AG04449 (cell line): ENCODE data around the gene TUT7.

Experiments
- CTCF ChIA-PET: fragments of 350-600 bp; formaldehyde crosslinking; extraction: SDS; loops from one replicate; lab custom pipeline; 2021; ENCODE audit warnings: antibody characterized with exemption; lab: Yijun Ruan, JAX
- POLR2A ChIA-PET: fragments of 400-600, 350-600 bp; formaldehyde crosslinking; extraction: SDS; loops from one replicate; lab custom pipeline; 2020; ENCODE audit warnings: antibody characterized with exemption, inconsistent platforms; lab: Yijun Ruan, JAX
- DNase-seq: peaks from one replicate; pipeline ENCODE4 v3.0.0-alpha.2; 2010; ENCODE audit warnings: low read depth, low spot score
- H3K4me3 ChIP-seq: 2 replicates; pipeline ENCODE4 v1.5.1; 2011; ENCODE audit warnings: low read depth, mild to moderate bottlenecking, control low read depth, low read length
- TF ChIP-seq, protein P1 (sequence below): IDR thresholded peaks from one replicate; pipeline ENCODE4 v1.5.1; 2011; ENCODE audit warnings: mild to moderate bottlenecking, moderate library complexity, low read length, control low read depth, inconsistent platforms; ENCODE audit not compliant: insufficient read depth; ENCODE audit errors: missing control alignments

Gene TUT7

DNA sequence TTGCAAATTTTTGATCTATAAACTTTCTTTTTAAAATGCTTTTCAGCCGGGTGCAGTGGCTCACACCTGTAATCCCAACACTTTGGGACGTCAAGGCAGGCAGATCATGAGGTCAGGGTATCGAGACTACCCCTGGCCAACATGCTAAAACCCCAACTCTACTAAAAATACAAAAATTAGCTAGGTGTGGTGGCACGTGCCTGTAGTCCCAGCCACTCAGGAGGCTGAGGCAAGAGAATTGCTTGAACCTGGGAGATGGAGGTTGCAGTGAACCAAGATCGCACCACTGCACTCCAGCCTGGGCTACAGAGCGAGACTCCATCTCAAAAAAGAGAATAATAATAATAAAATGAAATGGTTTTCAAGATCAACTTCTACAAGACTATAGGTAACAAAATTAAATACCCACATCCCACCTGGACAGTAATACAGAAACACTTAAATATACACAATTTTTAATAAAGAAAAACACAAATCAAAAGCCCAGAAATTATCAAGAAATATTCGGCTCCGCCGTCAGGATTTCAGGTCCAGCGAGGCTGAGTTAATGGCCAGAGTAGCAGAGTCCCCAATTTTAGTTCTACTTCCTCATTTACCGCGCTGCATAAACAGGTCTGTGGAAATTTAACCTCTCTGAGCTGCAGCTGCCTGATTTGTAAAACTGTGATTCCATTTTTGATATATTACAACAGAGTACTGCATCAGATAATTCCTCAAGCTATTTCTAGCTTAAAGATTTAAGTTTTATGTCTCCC is 4.0 kb downstream of the TUT7 start:
- TF ChIP-seq, protein P1, sequence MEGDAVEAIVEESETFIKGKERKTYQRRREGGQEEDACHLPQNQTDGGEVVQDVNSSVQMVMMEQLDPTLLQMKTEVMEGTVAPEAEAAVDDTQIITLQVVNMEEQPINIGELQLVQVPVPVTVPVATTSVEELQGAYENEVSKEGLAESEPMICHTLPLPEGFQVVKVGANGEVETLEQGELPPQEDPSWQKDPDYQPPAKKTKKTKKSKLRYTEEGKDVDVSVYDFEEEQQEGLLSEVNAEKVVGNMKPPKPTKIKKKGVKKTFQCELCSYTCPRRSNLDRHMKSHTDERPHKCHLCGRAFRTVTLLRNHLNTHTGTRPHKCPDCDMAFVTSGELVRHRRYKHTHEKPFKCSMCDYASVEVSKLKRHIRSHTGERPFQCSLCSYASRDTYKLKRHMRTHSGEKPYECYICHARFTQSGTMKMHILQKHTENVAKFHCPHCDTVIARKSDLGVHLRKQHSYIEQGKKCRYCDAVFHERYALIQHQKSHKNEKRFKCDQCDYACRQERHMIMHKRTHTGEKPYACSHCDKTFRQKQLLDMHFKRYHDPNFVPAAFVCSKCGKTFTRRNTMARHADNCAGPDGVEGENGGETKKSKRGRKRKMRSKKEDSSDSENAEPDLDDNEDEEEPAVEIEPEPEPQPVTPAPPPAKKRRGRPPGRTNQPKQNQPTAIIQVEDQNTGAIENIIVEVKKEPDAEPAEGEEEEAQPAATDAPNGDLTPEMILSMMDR: no peak
- H3K4me3 ChIP-seq: no peak overlapping the region
- DNase-seq: no peak
- POLR2A ChIA-PET: no interaction called here
- CTCF ChIA-PET: interaction anchor here (1.2 to 1.4 kb wide), 2 partner anchors 8 to 11 kb away, joined by 3 read pairs; no protein-coding TSS in a partner anchor

DNA sequence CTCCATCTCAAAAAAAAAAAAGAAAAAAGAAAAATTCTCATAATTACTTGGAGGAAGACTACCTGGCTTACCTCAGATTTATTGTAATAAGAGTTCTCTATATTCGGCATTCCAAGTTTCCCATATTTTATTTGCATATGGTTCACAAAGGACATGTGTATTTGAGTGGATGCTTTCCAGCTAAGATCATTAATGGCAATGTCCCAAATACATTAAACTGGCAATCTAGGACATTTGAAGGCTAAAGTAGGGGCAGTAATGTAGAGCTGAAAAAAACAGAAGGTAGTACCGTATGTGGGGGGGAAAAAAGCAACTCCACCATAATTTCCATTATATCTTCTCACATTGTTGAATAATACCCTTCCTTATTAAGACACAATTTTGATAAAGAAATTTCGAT is 4.9 kb downstream of the TUT7 start:
- ChIA-PET POLR2A (no interaction called here), CTCF (interaction anchor here (1.2 kb wide), 1 partner anchor 9 kb away, joined by 3 read pairs; no protein-coding TSS in a partner anchor)
- TF ChIP-seq, protein P1: no peak
- DNase-seq: no peak
- H3K4me3 ChIP-seq: no peak overlapping the region

DNA sequence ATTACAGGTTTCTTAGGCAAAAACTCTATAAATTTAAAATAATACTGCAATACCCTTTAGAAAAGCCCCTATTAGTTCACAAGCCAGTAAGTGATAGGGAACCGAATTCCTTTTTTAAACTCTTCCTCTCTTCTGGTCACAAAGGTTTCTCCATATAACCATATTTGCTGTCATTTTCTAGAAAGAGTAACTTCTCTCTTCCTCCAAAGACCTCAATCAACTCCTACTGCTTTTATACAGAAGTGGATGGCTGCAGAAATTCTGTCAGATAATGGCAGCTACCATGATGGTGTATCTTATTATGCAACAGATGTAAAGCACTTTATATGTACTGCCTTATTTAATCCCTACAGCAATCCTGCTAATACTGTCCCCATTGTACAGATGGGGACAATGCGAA is 6.2 kb downstream of the TUT7 start:
- TF ChIP-seq, protein P1: no peak
- POLR2A ChIA-PET: no interaction called here
- CTCF ChIA-PET: no interaction called here
- H3K4me3 ChIP-seq: no peak overlapping the region
- no peak for DNase-seq

DNA sequence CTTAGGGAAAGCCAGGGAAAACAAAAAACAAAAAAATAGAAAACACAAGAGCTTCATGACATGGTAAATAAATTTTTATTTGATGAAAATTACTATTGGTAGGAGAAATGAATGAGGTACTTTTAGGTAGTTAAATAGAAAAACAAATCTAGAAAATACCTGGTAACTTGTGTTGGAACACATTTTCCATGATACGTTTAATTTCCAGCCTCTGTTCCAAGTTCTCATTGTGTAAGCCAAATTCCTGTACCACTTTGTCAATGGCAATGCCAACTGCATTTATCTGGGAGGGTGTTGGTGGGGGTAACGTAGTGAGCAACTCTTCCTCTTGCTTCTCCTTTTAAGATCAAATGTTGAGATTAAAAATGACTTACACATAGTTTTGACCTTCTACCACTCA is 9.4 kb downstream of the TUT7 start:
- no peak for DNase-seq
- TF ChIP-seq, protein P1: no peak
- no peak overlapping the region for H3K4me3 ChIP-seq
- CTCF ChIA-PET: no interaction called here
- POLR2A ChIA-PET: no interaction called here

DNA sequence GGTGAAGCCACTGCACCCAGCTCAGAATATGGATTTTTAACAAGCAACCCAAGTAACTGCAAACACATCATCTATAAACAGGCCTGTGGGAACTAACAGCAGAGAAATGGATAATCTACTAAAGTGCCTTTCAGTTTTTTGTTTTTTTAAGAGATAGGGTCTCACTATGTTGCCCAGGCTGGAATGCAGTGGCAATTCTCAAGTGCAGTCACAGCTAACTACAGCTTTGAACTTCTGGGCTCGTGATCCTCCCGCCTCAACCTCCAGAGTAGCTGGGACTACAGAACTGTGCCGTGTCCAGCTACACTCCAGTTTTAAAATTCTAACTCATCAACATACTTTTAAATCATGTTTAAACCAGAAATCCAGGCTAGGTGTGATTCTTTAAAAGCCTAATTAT is 11.9 kb downstream of the TUT7 start:
- POLR2A ChIA-PET: no interaction called here
- TF ChIP-seq, protein P1: no peak
- no peak overlapping the region for H3K4me3 ChIP-seq
- no peak for DNase-seq
- CTCF ChIA-PET: no interaction called here

DNA sequence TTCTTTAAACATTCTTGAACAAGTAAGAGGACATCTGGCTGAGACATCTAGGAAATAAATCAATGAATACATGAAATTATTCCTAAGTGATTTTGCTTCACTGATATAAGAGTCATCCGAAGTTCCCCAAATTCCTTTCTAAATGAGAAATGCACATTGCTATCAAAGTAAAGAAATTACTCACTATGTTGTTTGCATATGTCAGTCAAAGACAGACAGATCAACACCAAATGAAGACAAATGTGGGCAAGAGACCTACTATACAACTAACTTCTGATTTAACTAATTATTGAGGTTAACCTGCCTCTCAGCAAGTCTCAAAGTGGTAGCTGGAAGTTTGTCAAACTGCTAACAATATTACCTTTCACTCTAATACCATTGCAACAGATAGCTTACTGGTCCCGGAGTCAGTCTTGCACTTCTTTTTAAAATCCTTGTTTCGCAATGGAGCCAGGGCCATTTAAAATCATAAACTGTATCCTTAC is 13.2 kb downstream of the TUT7 start:
- no peak for DNase-seq
- no peak overlapping the region for H3K4me3 ChIP-seq
- TF ChIP-seq, protein P1: no peak
- CTCF ChIA-PET: interaction anchor here (3.1 kb wide), 1 partner anchor 14 kb away, joined by 14 read pairs; no protein-coding TSS in a partner anchor
- POLR2A ChIA-PET: no interaction called here
